GM23338 (cell line): Measurements from ENCODE around the gene CHST14. TPM values are rescaled to one million over a fixed set of nuclear protein-coding genes. Genes with fewer than 3 reads are reported as not detected.

ENCODE experiments used
- ATAC-seq: fragments of 200-7000 bp; cut with Tn5 transposase; 3 replicates; pipeline ENCODE4 v1.9.1; 2020
- DNase-seq: peaks from one replicate; pipeline ENCODE4 v3.0.0-alpha.2; 2015; ENCODE audit warnings: low spot score
- H2AFZ ChIP-seq: fragments of 200-600 bp; sonication (generic); 2 replicates; pipeline ENCODE4 v1.8.0; 2016; ENCODE audit warnings: antibody characterized with exemption, mild to moderate bottlenecking, moderate library complexity
- H3F3A ChIP-seq: fragments of 200-600 bp; sonication (generic); replicated peaks from 2 replicates; pipeline ENCODE4 v1.8.0; 2017; ENCODE audit warnings: antibody characterized with exemption, mixed run types, low read depth
- H3K27ac ChIP-seq: fragments of 200-600 bp; sonication (generic); 2 replicates; pipeline ENCODE4 v1.6.1; 2016; ENCODE audit warnings: low read depth
- H3K27me3 ChIP-seq: fragments of 200-600 bp; sonication (generic); 2 replicates; pipeline ENCODE4 v1.8.0; 2016; ENCODE audit warnings: mild to moderate bottlenecking, mixed run types, moderate library complexity; ENCODE audit not compliant: insufficient read depth
- H3K36me3 ChIP-seq: fragments of 200-600 bp; sonication (generic); 2 replicates; pipeline ENCODE4 v1.8.0; 2016; ENCODE audit warnings: mild to moderate bottlenecking; ENCODE audit not compliant: insufficient read depth
- H3K4me1 ChIP-seq: fragments of 200-600 bp; sonication (generic); 2 replicates; pipeline ENCODE4 v1.8.0; 2016; ENCODE audit warnings: mild to moderate bottlenecking, moderate library complexity; ENCODE audit not compliant: insufficient read depth
- H3K4me2 ChIP-seq: fragments of 200-600 bp; sonication (generic); 2 replicates; pipeline ENCODE4 v1.7.1; 2017; ENCODE audit warnings: mixed run types
- H3K4me3 ChIP-seq: fragments of 200-600 bp; sonication (generic); 2 replicates; pipeline ENCODE4 v1.6.1; 2016; ENCODE audit warnings: mixed run types
- H3K79me2 ChIP-seq: fragments of 200-600 bp; sonication (generic); replicated peaks from 2 replicates; pipeline ENCODE4 v1.8.0; 2017; ENCODE audit warnings: mild to moderate bottlenecking; ENCODE audit not compliant: insufficient read depth
- H3K9me2 ChIP-seq: fragments of 200-600 bp; sonication (generic); 2 replicates; pipeline ENCODE4 v1.8.0; 2017; ENCODE audit not compliant: insufficient read depth
- H4K20me1 ChIP-seq: fragments of 200-600 bp; sonication (generic); replicated peaks from 2 replicates; pipeline ENCODE4 v1.8.0; 2017; ENCODE audit warnings: mild to moderate bottlenecking; ENCODE audit not compliant: insufficient read depth
- H3K27ac Mint-ChIP-seq: 2 replicates; pipeline ENCODE4 v1.8.0; 2020; ENCODE audit warnings: inconsistent platforms, mild to moderate bottlenecking, moderate library complexity, mixed read lengths
- H3K27me3 Mint-ChIP-seq: 3 replicates; pipeline ENCODE4 v1.8.0; 2022; ENCODE audit warnings: low read depth, mild to moderate bottlenecking, moderate library complexity, mixed read lengths, inconsistent platforms; ENCODE audit not compliant: insufficient read depth, poor library complexity
- H3K36me3 Mint-ChIP-seq: 3 replicates; pipeline ENCODE4 v1.8.0; 2021; ENCODE audit warnings: low read depth, mild to moderate bottlenecking, inconsistent platforms, moderate library complexity, mixed read lengths
- H3K4me1 Mint-ChIP-seq: 3 replicates; pipeline ENCODE4 v1.8.0; 2020; ENCODE audit warnings: mild to moderate bottlenecking, inconsistent platforms, mixed read lengths
- H3K4me3 Mint-ChIP-seq: 3 replicates; pipeline ENCODE4 v1.8.0; 2021; ENCODE audit warnings: moderate library complexity, mild to moderate bottlenecking, inconsistent platforms, mixed read lengths
- H3K9me3 Mint-ChIP-seq: 3 replicates; pipeline ENCODE4 v1.8.0; 2020; ENCODE audit warnings: moderate library complexity, mild to moderate bottlenecking, inconsistent platforms, mixed read lengths
- CTCF ChIP-seq, 2 experiments: fragments of 200-600 bp in 1 of 2; sonication (generic) in 1 of 2; conservative IDR thresholded peaks; 2 replicates each; pipeline versions ENCODE4 v1.5.1 to v1.6.1; 2016 to 2017; ENCODE audit warnings: antibody characterized with exemption in 2 of 2, low read depth in 2 of 2, mild to moderate bottlenecking in 2 of 2, moderate library complexity in 1 of 2
- ZNF114 ChIP-seq: fragments of 250-450 bp; sonication (Bioruptor Pico); IDR thresholded peaks from 2 replicates; pipeline ENCODE4 v1.5.0; 2020; ENCODE audit warnings: mild to moderate bottlenecking, moderate library complexity
- polyA plus RNA-seq: library from polyadenylated mRNA; unstranded; fragments of >200 nt; fragmentation: Nextera tagmentation; extraction: Ambion mirVana; gene quantifications from 2 replicates; pipeline ENCODE4 v1.2.1, GENCODE V29; 2016
- total RNA-seq: library from RNA; depleted of rRNA; stranded (reverse); fragments of >200 nt; shearing (Covaris generic); gene quantifications from 2 replicates; pipeline ENCODE4 v1.2.3, GENCODE V29; 2014; rRNA removed

The CHST14 gene
- total and polyA plus RNA-seq, 2 experiments from 2014 or later = 8.4 to 15.6 TPM

- H3K4me1 ChIP-seq = 0 out of 2 replicates have a peak, but pooled peaks cover 8% of the 10 kb centered on the region
- no peak overlapping the region for H3K4me3 Mint-ChIP-seq
- H3K27me3 Mint-ChIP-seq = peaks cover 18% of the 10 kb centered on the region
Observed at GRCh38 chr15:40516322-40516721, 45.5 kb downstream of the CHST14 start.

More at GRCh38 chr15:40516322-40516721, 45.5 kb downstream of the CHST14 start:
- H4K20me1 ChIP-seq = no peaks in the 10 kb centered on the region
- H3K36me3 ChIP-seq = no peaks in the 10 kb centered on the region
- no peaks in the 10 kb centered on the region; the same call in 1 of the 2 replicates for H3F3A ChIP-seq
- no peak for DNase-seq
- no peak overlapping the region for H3K4me3 ChIP-seq
- H3K27me3 ChIP-seq = peaks cover 8% of the 10 kb centered on the region
- H2AFZ ChIP-seq = no peak overlapping the region
- TF ChIP-seq ZNF114 (CRISPR knock-in tag) (no peak), CTCF (conservative IDR thresholded peaks at IDR 0.05; ENCODE audit: low read depth in 2 of 2) (no peak)
- no peaks in the 10 kb centered on the region for H3K9me2 ChIP-seq
- Mint-ChIP-seq H3K36me3 (no peaks in the 10 kb centered on the region; the same call in 2 of the 3 replicates), H3K9me3 (no peaks in the 10 kb centered on the region; the same call in 2 of the 3 replicates), H3K27ac (no peak overlapping the region), H3K4me1 (peaks cover 10% of the 10 kb centered on the region)
- no peak for ATAC-seq
- no peak overlapping the region for H3K27ac ChIP-seq
- no peaks in the 10 kb centered on the region for H3K79me2 ChIP-seq
- H3K4me2 ChIP-seq = no peak overlapping the region

Other genes starting within 250 kb of the CHST14 start
- 6.6 and 20.0 TPM in 2 replicates for gene PAK6, start 231.9 kb upstream of the CHST14 start, total RNA-seq
- gene PAK6, start 231.9 kb upstream of the CHST14 start, polyA plus RNA-seq = 2.4 and 2.9 TPM in 2 replicates
- 0.59 and 0.74 TPM in 2 replicates for gene ANKRD63, start 187.9 kb upstream of the CHST14 start, total RNA-seq
- gene ANKRD63, start 187.9 kb upstream of the CHST14 start, polyA plus RNA-seq = not detected in 2 replicates
- 8.5 and 13.8 TPM in 2 replicates for gene PLCB2, start 163.0 kb upstream of the CHST14 start, total RNA-seq
- gene PLCB2, start 163.0 kb upstream of the CHST14 start, polyA plus RNA-seq = 7.5 and 9.5 TPM in 2 replicates
- gene INAFM2, start 147.3 kb upstream of the CHST14 start, total RNA-seq = 32.7 and 33.0 TPM in 2 replicates
- gene INAFM2, start 147.3 kb upstream of the CHST14 start, polyA plus RNA-seq = 18.1 and 20.0 TPM in 2 replicates
- gene CCDC9B, start 130.0 kb upstream of the CHST14 start, total RNA-seq = 0.97 and 1.2 TPM in 2 replicates
- 0.18 and 0.23 TPM in 2 replicates for gene CCDC9B, start 130.0 kb upstream of the CHST14 start, polyA plus RNA-seq
- gene PHGR1, start 120.0 kb upstream of the CHST14 start, total RNA-seq = not detected in 2 replicates
- not detected in 2 replicates for gene PHGR1, start 120.0 kb upstream of the CHST14 start, polyA plus RNA-seq
- 1.0 and 1.3 TPM in 2 replicates for gene DISP2, start 112.8 kb upstream of the CHST14 start, total RNA-seq
- gene DISP2, start 112.8 kb upstream of the CHST14 start, polyA plus RNA-seq = 2.2 and 2.5 TPM in 2 replicates
- gene KNSTRN, start 88.3 kb upstream of the CHST14 start, total RNA-seq = 67.9 and 76.4 TPM in 2 replicates
- gene KNSTRN, start 88.3 kb upstream of the CHST14 start, polyA plus RNA-seq = 62.7 and 80.4 TPM in 2 replicates
- 64.0 and 75.4 TPM in 2 replicates for gene IVD, start 65.2 kb upstream of the CHST14 start, total RNA-seq
- 53.5 and 54.1 TPM in 2 replicates for gene IVD, start 65.2 kb upstream of the CHST14 start, polyA plus RNA-seq
- gene BAHD1, start 30.0 kb upstream of the CHST14 start, total RNA-seq = 32.4 and 40.1 TPM in 2 replicates
- 11.2 and 11.6 TPM in 2 replicates for gene BAHD1, start 30.0 kb upstream of the CHST14 start, polyA plus RNA-seq
- gene CCDC32, start 94.1 kb downstream of the CHST14 start, total RNA-seq = 15.4 and 16.9 TPM in 2 replicates
- 12.2 and 13.8 TPM in 2 replicates for gene CCDC32, start 94.1 kb downstream of the CHST14 start, polyA plus RNA-seq
- 23.3 and 25.5 TPM in 2 replicates for gene RPUSD2, start 98.3 kb downstream of the CHST14 start, total RNA-seq
- 21.2 and 22.0 TPM in 2 replicates for gene RPUSD2, start 98.3 kb downstream of the CHST14 start, polyA plus RNA-seq
- gene KNL1, start 123.3 kb downstream of the CHST14 start, total RNA-seq = 43.2 and 46.2 TPM in 2 replicates
- gene KNL1, start 123.3 kb downstream of the CHST14 start, polyA plus RNA-seq = 16.7 and 18.5 TPM in 2 replicates
- 19.4 and 20.3 TPM in 2 replicates for gene RAD51, start 224.2 kb downstream of the CHST14 start, total RNA-seq
- 19.5 and 26.2 TPM in 2 replicates for gene RAD51, start 224.2 kb downstream of the CHST14 start, polyA plus RNA-seq